ENCODE measurements around the gene MTTP.

MTTP gene

DNA sequence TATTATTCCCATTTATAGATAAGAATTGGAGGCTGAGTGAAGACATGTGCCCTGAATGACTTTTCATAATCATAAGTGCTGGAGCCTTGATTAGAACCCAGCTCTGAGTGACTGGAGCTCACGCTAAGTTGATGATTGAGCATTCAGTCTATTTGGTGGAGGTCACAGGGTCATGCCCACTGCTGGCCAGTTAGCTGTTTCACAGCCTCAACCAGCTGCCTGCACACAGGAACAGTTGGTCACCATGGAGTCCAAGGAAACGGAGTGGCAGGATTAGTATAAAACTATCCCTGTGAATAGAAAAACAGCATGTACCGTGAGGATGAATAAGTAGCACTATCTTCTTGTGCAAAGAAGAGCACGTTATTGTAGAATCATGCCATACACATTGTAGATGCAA is 84.0 kb downstream of the MTTP start:
- TF ChIP-seq EGR1 (IDR thresholded peaks at IDR 0.05) (no peak), RAD21 (IDR thresholded peaks at IDR 0.05; ENCODE audit: low read depth) (no peak), TCF12 (IDR thresholded peaks at IDR 0.05; ENCODE audit: low read depth) (no peak), TEAD4 (IDR thresholded peaks at IDR 0.05) (no peak), CEBPB (IDR thresholded peaks at IDR 0.05) (no peak), EP300 (IDR thresholded peaks at IDR 0.05; ENCODE audit: borderline replicate concordance) (no peak), YY1 (IDR thresholded peaks at IDR 0.05; ENCODE audit: low read depth) (no peak)
- TF ChIP-seq, protein P1, sequence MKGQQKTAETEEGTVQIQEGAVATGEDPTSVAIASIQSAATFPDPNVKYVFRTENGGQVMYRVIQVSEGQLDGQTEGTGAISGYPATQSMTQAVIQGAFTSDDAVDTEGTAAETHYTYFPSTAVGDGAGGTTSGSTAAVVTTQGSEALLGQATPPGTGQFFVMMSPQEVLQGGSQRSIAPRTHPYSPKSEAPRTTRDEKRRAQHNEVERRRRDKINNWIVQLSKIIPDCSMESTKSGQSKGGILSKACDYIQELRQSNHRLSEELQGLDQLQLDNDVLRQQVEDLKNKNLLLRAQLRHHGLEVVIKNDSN (IDR thresholded peaks at IDR 0.05), result no peak
- TF ChIP-seq, protein P2, sequence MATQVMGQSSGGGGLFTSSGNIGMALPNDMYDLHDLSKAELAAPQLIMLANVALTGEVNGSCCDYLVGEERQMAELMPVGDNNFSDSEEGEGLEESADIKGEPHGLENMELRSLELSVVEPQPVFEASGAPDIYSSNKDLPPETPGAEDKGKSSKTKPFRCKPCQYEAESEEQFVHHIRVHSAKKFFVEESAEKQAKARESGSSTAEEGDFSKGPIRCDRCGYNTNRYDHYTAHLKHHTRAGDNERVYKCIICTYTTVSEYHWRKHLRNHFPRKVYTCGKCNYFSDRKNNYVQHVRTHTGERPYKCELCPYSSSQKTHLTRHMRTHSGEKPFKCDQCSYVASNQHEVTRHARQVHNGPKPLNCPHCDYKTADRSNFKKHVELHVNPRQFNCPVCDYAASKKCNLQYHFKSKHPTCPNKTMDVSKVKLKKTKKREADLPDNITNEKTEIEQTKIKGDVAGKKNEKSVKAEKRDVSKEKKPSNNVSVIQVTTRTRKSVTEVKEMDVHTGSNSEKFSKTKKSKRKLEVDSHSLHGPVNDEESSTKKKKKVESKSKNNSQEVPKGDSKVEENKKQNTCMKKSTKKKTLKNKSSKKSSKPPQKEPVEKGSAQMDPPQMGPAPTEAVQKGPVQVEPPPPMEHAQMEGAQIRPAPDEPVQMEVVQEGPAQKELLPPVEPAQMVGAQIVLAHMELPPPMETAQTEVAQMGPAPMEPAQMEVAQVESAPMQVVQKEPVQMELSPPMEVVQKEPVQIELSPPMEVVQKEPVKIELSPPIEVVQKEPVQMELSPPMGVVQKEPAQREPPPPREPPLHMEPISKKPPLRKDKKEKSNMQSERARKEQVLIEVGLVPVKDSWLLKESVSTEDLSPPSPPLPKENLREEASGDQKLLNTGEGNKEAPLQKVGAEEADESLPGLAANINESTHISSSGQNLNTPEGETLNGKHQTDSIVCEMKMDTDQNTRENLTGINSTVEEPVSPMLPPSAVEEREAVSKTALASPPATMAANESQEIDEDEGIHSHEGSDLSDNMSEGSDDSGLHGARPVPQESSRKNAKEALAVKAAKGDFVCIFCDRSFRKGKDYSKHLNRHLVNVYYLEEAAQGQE (IDR thresholded peaks at IDR 0.05; ENCODE audit: low read depth), result no peak

DNA sequence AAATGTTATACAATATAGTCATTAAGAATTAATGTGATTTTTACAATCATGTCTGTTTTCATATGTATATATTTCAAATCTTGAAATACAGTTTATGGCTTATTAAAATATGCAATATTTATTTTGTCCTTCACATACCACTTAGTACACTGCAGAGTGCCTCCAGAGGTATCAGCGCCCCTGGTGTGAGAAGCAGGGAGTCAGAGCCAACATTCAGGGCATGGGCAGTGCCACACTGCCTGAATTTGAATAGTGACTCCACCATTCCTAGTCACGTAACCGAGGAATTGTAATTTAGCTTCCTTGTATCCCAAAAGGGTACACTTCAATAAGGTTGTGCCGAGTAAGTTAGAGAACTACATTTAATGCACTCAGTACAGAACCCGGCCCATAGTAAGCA is 87.3 kb downstream of the MTTP start:
- TF ChIP-seq FOXM1 (IDR thresholded peaks at IDR 0.05; ENCODE audit: borderline replicate concordance, low read depth) (no peak), ZBTB7A (IDR thresholded peaks at IDR 0.05; ENCODE audit: low read depth) (no peak), EGR1 (IDR thresholded peaks at IDR 0.05) (no peak), TAF1 (IDR thresholded peaks at IDR 0.05; ENCODE audit: low read depth) (no peak), CEBPB (IDR thresholded peaks at IDR 0.05) (no peak), EP300 (IDR thresholded peaks at IDR 0.05; ENCODE audit: borderline replicate concordance) (no peak), NFIC (IDR thresholded peaks at IDR 0.05) (no peak), TEAD4 (IDR thresholded peaks at IDR 0.05) (no peak), YY1 (IDR thresholded peaks at IDR 0.05; ENCODE audit: low read depth) (no peak)
- TF ChIP-seq, protein P3, sequence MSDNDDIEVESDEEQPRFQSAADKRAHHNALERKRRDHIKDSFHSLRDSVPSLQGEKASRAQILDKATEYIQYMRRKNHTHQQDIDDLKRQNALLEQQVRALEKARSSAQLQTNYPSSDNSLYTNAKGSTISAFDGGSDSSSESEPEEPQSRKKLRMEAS (IDR thresholded peaks at IDR 0.05), result no peak
- TF ChIP-seq, protein P1 (IDR thresholded peaks at IDR 0.05), result no peak

DNA sequence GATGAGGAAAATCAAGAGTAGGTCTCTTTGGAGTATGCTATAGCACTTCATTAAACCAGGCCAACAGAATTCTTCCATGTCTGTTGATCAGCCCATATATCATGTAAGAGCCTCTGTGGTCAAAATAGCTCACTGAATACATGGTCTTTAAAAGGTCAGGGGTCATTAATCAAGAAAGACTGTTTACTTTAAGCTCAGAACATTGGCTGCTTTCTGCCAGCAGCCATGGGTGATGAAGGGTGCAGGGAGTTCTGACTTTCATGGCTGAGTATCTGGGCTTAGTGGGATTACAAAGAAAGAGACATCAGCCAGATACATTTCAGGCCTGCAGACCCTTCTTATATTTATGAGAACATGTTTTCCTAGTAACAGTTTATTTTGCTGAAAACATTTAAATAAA is 90.1 kb downstream of the MTTP start:
- TF ChIP-seq FOXM1 (IDR thresholded peaks at IDR 0.05; ENCODE audit: borderline replicate concordance, low read depth), result no peak

DNA sequence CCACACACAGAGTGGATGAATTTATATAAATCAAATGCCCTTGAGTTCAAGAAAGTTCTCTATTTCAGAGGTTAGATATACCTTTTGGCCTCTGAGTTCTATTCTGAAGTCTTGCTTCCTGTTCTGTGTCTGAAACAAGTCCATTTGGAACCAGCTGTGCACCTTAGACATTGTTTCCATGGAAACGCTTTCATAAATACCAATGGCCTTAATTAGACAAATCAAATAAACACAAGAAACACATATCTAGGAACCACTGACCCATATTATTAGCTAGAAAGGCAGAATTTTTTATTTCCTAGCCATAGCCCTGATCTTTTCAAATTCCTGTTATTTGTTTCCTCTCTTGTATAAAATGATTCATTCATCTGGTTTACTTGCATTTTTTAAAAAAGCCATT is 91.4 kb downstream of the MTTP start:
- TF ChIP-seq TEAD4 (IDR thresholded peaks at IDR 0.05), result no peak
- no peak for TF ChIP-seq EGR1 (IDR thresholded peaks at IDR 0.05)
- TF ChIP-seq, protein P1 (IDR thresholded peaks at IDR 0.05), result no peak
- no peak for TF ChIP-seq CEBPB (IDR thresholded peaks at IDR 0.05)
- TF ChIP-seq CREB1 (IDR thresholded peaks at IDR 0.05; ENCODE audit: low read depth), result no peak
- no peak for TF ChIP-seq FOXM1 (IDR thresholded peaks at IDR 0.05; ENCODE audit: borderline replicate concordance, low read depth)
- TF ChIP-seq, protein P3 (IDR thresholded peaks at IDR 0.05), result no peak
- no peak for TF ChIP-seq TCF12 (IDR thresholded peaks at IDR 0.05; ENCODE audit: low read depth)
- no peak for TF ChIP-seq YY1 (IDR thresholded peaks at IDR 0.05; ENCODE audit: low read depth)
- no peak for TF ChIP-seq TAF1 (IDR thresholded peaks at IDR 0.05; ENCODE audit: low read depth)
- no peak for TF ChIP-seq RAD21 (IDR thresholded peaks at IDR 0.05; ENCODE audit: low read depth)
- no peak for TF ChIP-seq ZBTB7A (IDR thresholded peaks at IDR 0.05; ENCODE audit: low read depth)
- TF ChIP-seq NFIC (IDR thresholded peaks at IDR 0.05), result no peak

DNA sequence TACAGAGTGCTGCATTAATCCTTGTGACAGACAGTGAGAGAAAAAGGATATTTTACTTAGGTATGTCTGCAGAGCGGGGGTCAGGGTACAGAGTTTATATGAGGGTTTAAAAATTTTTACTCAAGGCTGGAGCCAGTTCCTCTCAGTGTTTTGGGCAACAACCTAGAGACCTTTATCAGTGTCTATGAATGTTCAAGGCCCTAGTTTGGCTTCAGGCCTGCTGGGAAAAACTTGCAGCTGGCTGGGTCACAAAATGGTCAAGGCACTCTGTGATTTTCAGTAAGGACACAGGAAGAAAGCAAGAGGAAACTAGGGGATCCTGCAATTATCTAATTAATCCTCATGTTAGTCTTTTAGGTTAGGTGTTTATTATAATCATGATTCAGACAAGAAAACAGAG is 93.8 kb downstream of the MTTP start:
- TF ChIP-seq, protein P2 (IDR thresholded peaks at IDR 0.05; ENCODE audit: low read depth), result no peak
- no peak for TF ChIP-seq RAD21 (IDR thresholded peaks at IDR 0.05; ENCODE audit: low read depth)
- TF ChIP-seq TCF12 (IDR thresholded peaks at IDR 0.05; ENCODE audit: low read depth), result no peak
- TF ChIP-seq, protein P1 (IDR thresholded peaks at IDR 0.05), result no peak
- TF ChIP-seq TAF1 (IDR thresholded peaks at IDR 0.05; ENCODE audit: low read depth), result no peak
- TF ChIP-seq EP300 (IDR thresholded peaks at IDR 0.05; ENCODE audit: borderline replicate concordance), result no peak
- TF ChIP-seq, protein P3 (IDR thresholded peaks at IDR 0.05), result no peak
- no peak for TF ChIP-seq CEBPB (IDR thresholded peaks at IDR 0.05)
- TF ChIP-seq CREB1 (IDR thresholded peaks at IDR 0.05; ENCODE audit: low read depth), result no peak
